Left ventricle myocardium inferior (tissue), 1 donor: ENCODE results near the gene NCKAP1. TPM values are rescaled to one million over a fixed set of nuclear protein-coding genes. Genes with fewer than 3 reads are reported as not detected.

Experiments
- DNase-seq: peaks from one replicate; pipeline ENCODE4 v3.0.0-alpha.2; 2020
- H3K27ac ChIP-seq: fragments of 200-600 bp; replicated peaks from 2 replicates; pipeline ENCODE4 v1.8.0; 2021
- H3K27me3 ChIP-seq: fragments of 200-600 bp; 2 replicates; pipeline ENCODE4 v1.8.0; 2021; ENCODE audit warnings: low read depth
- H3K36me3 ChIP-seq: fragments of 200-600 bp; 2 replicates; pipeline ENCODE4 v1.8.0; 2021
- H3K4me1 ChIP-seq: fragments of 200-600 bp; 2 replicates; pipeline ENCODE4 v1.8.0; 2021
- H3K4me3 ChIP-seq: fragments of 200-600 bp; 2 replicates; pipeline ENCODE4 v1.8.0; 2021; ENCODE audit warnings: mild to moderate bottlenecking, moderate library complexity
- H3K9me3 ChIP-seq: fragments of 200-600 bp; replicated peaks from 2 replicates; pipeline ENCODE4 v1.8.0; 2021
- intact Hi-C: fragments of 100-400 bp; cut with micrococcal nuclease; formaldehyde crosslinking; loops from one replicate; pipeline ENCODE4 v1.11.0; 2022
- total RNA-seq: library from RNA; stranded (reverse); fragmentation: NEBNext Ultra II Directional; extraction: Animal tissue kit (Norgen Biotek cat#: 25700); gene quantifications from one replicate; pipeline ENCODE4 v1.2.1, GENCODE V29; 2021
- TF ChIP-seq, protein P1 (sequence below): fragments of 200-600 bp; IDR thresholded peaks from 2 replicates; pipeline ENCODE4 v1.8.0; 2021; ENCODE audit warnings: antibody characterized with exemption, mild to moderate bottlenecking, borderline replicate concordance
- donor health status: DM: no; HTN: yes; CAD: no; lungs with severe emphysema.

NCKAP1 gene
- total RNA-seq, 1 donor from 2014 or later = 142 TPM

- H3K27me3 ChIP-seq = no peaks in the 10 kb centered on the region
- TF ChIP-seq, protein P1, sequence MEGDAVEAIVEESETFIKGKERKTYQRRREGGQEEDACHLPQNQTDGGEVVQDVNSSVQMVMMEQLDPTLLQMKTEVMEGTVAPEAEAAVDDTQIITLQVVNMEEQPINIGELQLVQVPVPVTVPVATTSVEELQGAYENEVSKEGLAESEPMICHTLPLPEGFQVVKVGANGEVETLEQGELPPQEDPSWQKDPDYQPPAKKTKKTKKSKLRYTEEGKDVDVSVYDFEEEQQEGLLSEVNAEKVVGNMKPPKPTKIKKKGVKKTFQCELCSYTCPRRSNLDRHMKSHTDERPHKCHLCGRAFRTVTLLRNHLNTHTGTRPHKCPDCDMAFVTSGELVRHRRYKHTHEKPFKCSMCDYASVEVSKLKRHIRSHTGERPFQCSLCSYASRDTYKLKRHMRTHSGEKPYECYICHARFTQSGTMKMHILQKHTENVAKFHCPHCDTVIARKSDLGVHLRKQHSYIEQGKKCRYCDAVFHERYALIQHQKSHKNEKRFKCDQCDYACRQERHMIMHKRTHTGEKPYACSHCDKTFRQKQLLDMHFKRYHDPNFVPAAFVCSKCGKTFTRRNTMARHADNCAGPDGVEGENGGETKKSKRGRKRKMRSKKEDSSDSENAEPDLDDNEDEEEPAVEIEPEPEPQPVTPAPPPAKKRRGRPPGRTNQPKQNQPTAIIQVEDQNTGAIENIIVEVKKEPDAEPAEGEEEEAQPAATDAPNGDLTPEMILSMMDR = no peak
- H3K4me1 ChIP-seq = peaks cover 15% of the 10 kb centered on the region
- no peaks in the 10 kb centered on the region for H3K9me3 ChIP-seq
- H3K36me3 ChIP-seq = peaks cover 80% of the 10 kb centered on the region
- H3K27ac ChIP-seq = no peak overlapping the region
- no peak overlapping the region for H3K4me3 ChIP-seq
- intact Hi-C loops = no loop called here
- DNase-seq = no peak
Measured at GRCh38 chr2:182937870-182938269, 100.4 kb downstream of the NCKAP1 start.

- intact Hi-C loops = no loop called here
- DNase-seq = no peak
- Histone ChIP-seq H3K4me1 (no peaks in the 10 kb centered on the region), H3K27me3 (no peaks in the 10 kb centered on the region), H3K27ac (no peak overlapping the region), H3K4me3 (no peak overlapping the region), H3K9me3 (no peaks in the 10 kb centered on the region), H3K36me3 (peaks cover 74% of the 10 kb centered on the region)
- TF ChIP-seq, protein P1 = no peak
Measured at GRCh38 chr2:182933629-182934028, 104.6 kb downstream of the NCKAP1 start.

- Histone ChIP-seq H3K27me3 (no peaks in the 10 kb centered on the region), H3K36me3 (peaks cover 79% of the 10 kb centered on the region), H3K9me3 (no peaks in the 10 kb centered on the region), H3K4me1 (no peaks in the 10 kb centered on the region), H3K27ac (no peak overlapping the region), H3K4me3 (no peak overlapping the region)
- intact Hi-C loops = loop anchor here (10.0 kb wide), 1 partner anchor 55 kb away; no protein-coding TSS in a partner anchor
- TF ChIP-seq, protein P1 = no peak
- no peak for DNase-seq
Measured at GRCh38 chr2:182929972-182930371, 108.3 kb downstream of the NCKAP1 start.

DNA sequence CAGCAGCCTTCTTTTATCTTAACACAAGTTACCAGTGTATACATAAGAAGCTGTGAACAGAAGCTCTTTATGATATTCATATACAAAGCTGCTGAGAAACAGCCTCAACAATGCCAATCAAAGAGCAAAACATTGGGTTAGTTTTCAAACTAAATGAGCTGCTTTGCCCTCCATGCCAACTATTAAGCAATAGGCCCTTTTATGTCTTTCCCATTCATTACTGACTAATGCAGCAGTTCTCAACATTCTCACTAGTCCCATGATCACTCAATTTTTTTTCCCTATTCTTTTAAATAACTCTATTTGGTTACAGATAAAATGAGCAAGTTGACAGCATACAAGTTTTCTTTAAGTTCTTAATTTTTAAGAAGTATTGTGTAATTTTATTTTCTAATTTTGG, 114.0 kb downstream of the NCKAP1 start:
- Histone ChIP-seq H3K27me3 (no peaks in the 10 kb centered on the region), H3K4me1 (no peaks in the 10 kb centered on the region), H3K4me3 (no peak overlapping the region), H3K27ac (no peak overlapping the region), H3K36me3 (peaks cover 63% of the 10 kb centered on the region), H3K9me3 (no peaks in the 10 kb centered on the region)
- TF ChIP-seq, protein P1 = no peak
- DNase-seq = no peak
- intact Hi-C loops = loop anchor here (5.0 to 10.0 kb wide), 2 partner anchors 60 to 137 kb away; no protein-coding TSS in a partner anchor

- intact Hi-C loops = loop anchor here (5.0 to 10.0 kb wide), 2 partner anchors 64 to 134 kb away; no protein-coding TSS in a partner anchor
- TF ChIP-seq, protein P1 = no peak
- H3K4me3 ChIP-seq = no peak overlapping the region
- H3K36me3 ChIP-seq = peaks cover 42% of the 10 kb centered on the region
- no peak for DNase-seq
- H3K4me1 ChIP-seq = no peaks in the 10 kb centered on the region
- H3K27me3 ChIP-seq = no peaks in the 10 kb centered on the region
- H3K27ac ChIP-seq = no peak overlapping the region
- no peaks in the 10 kb centered on the region for H3K9me3 ChIP-seq
Measured at GRCh38 chr2:182921234-182921633, 117.0 kb downstream of the NCKAP1 start.
